AG10803 (cell line): ENCODE results near the gene MSTO1.
"Not testable (repeated sequence)": the region's sequence is repeated elsewhere in the genome, so short reads cannot be mapped to it uniquely, and the experiment has no call there.

Experiments used
- DNase-seq: peaks from one replicate; pipeline ENCODE4 v3.0.0; 2010; ENCODE audit warnings: low read depth
- H3K4me3 ChIP-seq: 2 replicates; pipeline ENCODE4 v1.5.1; 2011; ENCODE audit warnings: mild to moderate bottlenecking, low read length, control low read depth
- CTCF ChIP-seq: conservative IDR thresholded peaks from 2 replicates; pipeline ENCODE4 v1.5.1; 2011; ENCODE audit warnings: mild to moderate bottlenecking, low read length, control low read depth, inconsistent platforms

Gene MSTO1

GRCh38 chr1:155652951-155653350, 42.9 kb downstream of the MSTO1 start:
- H3K4me3 ChIP-seq: no peak overlapping the region
- no peak for DNase-seq
- no peak for TF ChIP-seq CTCF

GRCh38 chr1:155657463-155657862, 47.4 kb downstream of the MSTO1 start:
- DNase-seq: no peak
- H3K4me3 ChIP-seq: no peak overlapping the region
- no peak for TF ChIP-seq CTCF

- H3K4me3 ChIP-seq, DNase-seq: not testable (repeated sequence)
These were observed 51.2 kb downstream of the MSTO1 start for GRCh38 chr1:155661239-155661638.
